CD4-positive, alpha-beta T cell treated with Interleukin-21 for 1 hour (primary cell): ENCODE data around the gene CCL20.
A peak's percentile ranks its signal among the peaks of the same experiment; 100 is the strongest.

Experiments
- DNase-seq: peaks from one replicate; pipeline ENCODE4 v3.0.0-alpha.2; 2020

The CCL20 gene

GRCh38 chr2:227804975-227805374 lies 8.7 kb upstream of the CCL20 start:
- DNase-seq, result no peak

GRCh38 chr2:227805578-227805977 lies 8.1 kb upstream of the CCL20 start:
- DNase-seq, result peak; percentile 67

GRCh38 chr2:227808936-227809335 lies 4.7 kb upstream of the CCL20 start:
- no peak for DNase-seq

GRCh38 chr2:227812001-227812400 lies 1.6 kb upstream of the CCL20 start:
- DNase-seq, result no peak

GRCh38 chr2:227813229-227813561 lies 447 bp upstream of the CCL20 start:
- DNase-seq, result no peak

GRCh38 chr2:227815066-227815465 lies 1.4 kb downstream of the CCL20 start:
- DNase-seq, result no peak

- no peak for DNase-seq
These were observed 3.1 kb downstream of the CCL20 start for GRCh38 chr2:227816507-227817294.

- DNase-seq, result no peak
These were observed 3.7 kb downstream of the CCL20 start for GRCh38 chr2:227817336-227817735.

- DNase-seq, result peak; percentile 57
These were observed 4.4 kb downstream of the CCL20 start for GRCh38 chr2:227817850-227818674.

GRCh38 chr2:227818675-227819397 lies 5.2 kb downstream of the CCL20 start:
- DNase-seq, result peak; percentile 29

- no peak for DNase-seq
These were observed 5.7 kb downstream of the CCL20 start for GRCh38 chr2:227819398-227819697.

- no peak for DNase-seq
These were observed 7.7 kb downstream of the CCL20 start for GRCh38 chr2:227821043-227821942.

- DNase-seq, result no peak
These were observed 8.9 kb downstream of the CCL20 start for GRCh38 chr2:227822416-227823003.

- DNase-seq, result no peak
These were observed 10.3 kb downstream of the CCL20 start for GRCh38 chr2:227823922-227824321.

- DNase-seq, result no peak
These were observed 11.1 kb downstream of the CCL20 start for GRCh38 chr2:227824711-227825110.

- DNase-seq, result peak; percentile 45
These were observed 12.4 kb downstream of the CCL20 start for GRCh38 chr2:227826019-227826521.

GRCh38 chr2:227826563-227826962 lies 12.9 kb downstream of the CCL20 start:
- DNase-seq, result no peak

- DNase-seq, result no peak
These were observed 13.5 kb downstream of the CCL20 start for GRCh38 chr2:227827143-227827542.

GRCh38 chr2:227828477-227828912 lies 14.9 kb downstream of the CCL20 start:
- DNase-seq, result no peak

- no peak for DNase-seq
These were observed 15.7 kb downstream of the CCL20 start for GRCh38 chr2:227829337-227829736.

- DNase-seq, result no peak
These were observed 20.8 kb downstream of the CCL20 start for GRCh38 chr2:227834423-227834822.
